Inflammatory macrophage (primary cell): Measurements from ENCODE around the gene FAM81A.
A peak's percentile ranks its signal among the peaks of the same experiment; 100 is the strongest.

Source experiments
- DNase-seq, 2 donors: peaks; one replicate each; pipeline ENCODE4 v3.0.0-alpha.2; 2020 to 2022

Gene FAM81A

GRCh38 chr15:59543721-59544547 lies 105.9 kb downstream of the FAM81A start:
- peak; percentile 58 to 62 for DNase-seq

GRCh38 chr15:59545573-59545972 lies 107.6 kb downstream of the FAM81A start:
- no peak for DNase-seq

- DNase-seq: no peak
These were observed 110.7 kb downstream of the FAM81A start for GRCh38 chr15:59548501-59549226.

- no peak for DNase-seq
These were observed 111.6 kb downstream of the FAM81A start for GRCh38 chr15:59549301-59550185.

- DNase-seq: peak; percentile 62 to 80
These were observed 112.5 kb downstream of the FAM81A start for GRCh38 chr15:59550530-59550929.

- no peak for DNase-seq
These were observed 113.0 kb downstream of the FAM81A start for GRCh38 chr15:59550956-59551355.

- no peak for DNase-seq
These were observed 116.1 kb downstream of the FAM81A start for GRCh38 chr15:59553879-59554735.

GRCh38 chr15:59555696-59556095 lies 117.7 kb downstream of the FAM81A start:
- no peak for DNase-seq

- no peak for DNase-seq
These were observed 118.4 kb downstream of the FAM81A start for GRCh38 chr15:59556380-59556779.

- no peak for DNase-seq
These were observed 119.6 kb downstream of the FAM81A start for GRCh38 chr15:59557581-59557980.

- no peak for DNase-seq
These were observed 120.9 kb downstream of the FAM81A start for GRCh38 chr15:59558851-59559250.

GRCh38 chr15:59561547-59561946 lies 123.6 kb downstream of the FAM81A start:
- no peak for DNase-seq

- DNase-seq: no peak
These were observed 124.6 kb downstream of the FAM81A start for GRCh38 chr15:59562448-59563186.

GRCh38 chr15:59565299-59565698 lies 127.3 kb downstream of the FAM81A start:
- no peak for DNase-seq

- no peak for DNase-seq
These were observed 129.3 kb downstream of the FAM81A start for GRCh38 chr15:59567324-59567723.

- no peak for DNase-seq
These were observed 131.5 kb downstream of the FAM81A start for GRCh38 chr15:59569477-59569876.

GRCh38 chr15:59570315-59570714 lies 132.3 kb downstream of the FAM81A start:
- DNase-seq: no peak

GRCh38 chr15:59571606-59572005 lies 133.6 kb downstream of the FAM81A start:
- no peak for DNase-seq
